Activated naive CD8-positive, alpha-beta T cell treated with anti-CD3 and anti-CD28 coated beads for 36 hours (primary cell): ENCODE data around the gene NTPCR. TPM values are rescaled to one million over a fixed set of nuclear protein-coding genes. Genes with fewer than 3 reads are reported as not detected.
"Not testable (repeated sequence)": the region's sequence is repeated elsewhere in the genome, so short reads cannot be mapped to it uniquely, and the experiment has no call there.

Experiments used
- DNase-seq: peaks from one replicate; pipeline ENCODE4 v3.0.0; 2021
- H3K27ac Mint-ChIP-seq: one replicate; pipeline ENCODE4 v1.8.0; 2022; ENCODE audit warnings: mild to moderate bottlenecking, moderate library complexity, mixed read lengths
- H3K27me3 Mint-ChIP-seq: one replicate; pipeline ENCODE4 v1.8.0; 2022; ENCODE audit warnings: mild to moderate bottlenecking, mixed read lengths
- H3K36me3 Mint-ChIP-seq: one replicate; pipeline ENCODE4 v1.8.0; 2021; ENCODE audit warnings: mild to moderate bottlenecking, mixed read lengths
- H3K4me1 Mint-ChIP-seq: one replicate; pipeline ENCODE4 v1.8.0; 2021; ENCODE audit warnings: mixed read lengths
- H3K4me3 Mint-ChIP-seq: one replicate; pipeline ENCODE4 v1.8.0; 2022; ENCODE audit warnings: mild to moderate bottlenecking, moderate library complexity, mixed read lengths
- H3K9me3 Mint-ChIP-seq: one replicate; pipeline ENCODE4 v1.8.0; 2022; ENCODE audit warnings: mixed read lengths
- total RNA-seq, 2 experiments: library from RNA; stranded (reverse); gene quantifications; one replicate each; pipeline ENCODE4 v1.2.3, GENCODE V29; 2021

The NTPCR gene
- total RNA-seq, 2 experiments from 2014 or later = 32.4 to 32.9 TPM

- Mint-ChIP-seq H3K4me3 (no peak overlapping the region), H3K4me1 (peaks cover 6% of the 10 kb centered on the region), H3K36me3 (peaks cover 66% of the 10 kb centered on the region), H3K9me3 (peaks cover 14% of the 10 kb centered on the region), H3K27me3 (no peaks in the 10 kb centered on the region), H3K27ac (no peak overlapping the region)
- no peak for DNase-seq
Measured at GRCh38 chr1:232995189-232995588, 44.8 kb downstream of the NTPCR start.

- H3K27me3 Mint-ChIP-seq = no peaks in the 10 kb centered on the region
- peaks cover 71% of the 10 kb centered on the region for H3K36me3 Mint-ChIP-seq
- no peak overlapping the region for H3K4me3 Mint-ChIP-seq
- H3K27ac Mint-ChIP-seq = no peak overlapping the region
- peaks cover 3% of the 10 kb centered on the region for H3K4me1 Mint-ChIP-seq
- peaks cover 14% of the 10 kb centered on the region for H3K9me3 Mint-ChIP-seq
- DNase-seq = no peak
Measured at GRCh38 chr1:232996143-232996542, 45.7 kb downstream of the NTPCR start.

GRCh38 chr1:232998138-232998537 is 47.7 kb downstream of the NTPCR start:
- Mint-ChIP-seq H3K4me3 (no peak overlapping the region), H3K27ac (no peak overlapping the region), H3K4me1 (no peaks in the 10 kb centered on the region), H3K27me3 (no peaks in the 10 kb centered on the region), H3K36me3 (peaks cover 65% of the 10 kb centered on the region), H3K9me3 (peaks cover 13% of the 10 kb centered on the region)
- no peak for DNase-seq

GRCh38 chr1:232998646-232999045 is 48.2 kb downstream of the NTPCR start:
- Mint-ChIP-seq H3K27me3 (no peaks in the 10 kb centered on the region), H3K4me3 (no peak overlapping the region), H3K27ac (no peak overlapping the region), H3K36me3 (peaks cover 64% of the 10 kb centered on the region), H3K4me1 (no peaks in the 10 kb centered on the region), H3K9me3 (peaks cover 11% of the 10 kb centered on the region)
- DNase-seq = no peak

- no peak overlapping the region for H3K27ac Mint-ChIP-seq
- no peaks in the 10 kb centered on the region for H3K27me3 Mint-ChIP-seq
- peaks cover 4% of the 10 kb centered on the region for H3K9me3 Mint-ChIP-seq
- no peak overlapping the region for H3K4me3 Mint-ChIP-seq
- no peak for DNase-seq
- peaks cover 60% of the 10 kb centered on the region for H3K36me3 Mint-ChIP-seq
- no peaks in the 10 kb centered on the region for H3K4me1 Mint-ChIP-seq
Measured at GRCh38 chr1:232999956-233000625, 49.7 kb downstream of the NTPCR start.

GRCh38 chr1:233003638-233004037 is 53.2 kb downstream of the NTPCR start:
- H3K4me3 Mint-ChIP-seq, H3K27me3 Mint-ChIP-seq, H3K27ac Mint-ChIP-seq, DNase-seq, H3K4me1 Mint-ChIP-seq, H3K9me3 Mint-ChIP-seq: not testable (repeated sequence)
- peaks cover 38% of the 10 kb centered on the region for H3K36me3 Mint-ChIP-seq

- Mint-ChIP-seq H3K27ac (no peak overlapping the region), H3K9me3 (peaks cover 4% of the 10 kb centered on the region), H3K4me1 (no peaks in the 10 kb centered on the region), H3K4me3 (no peak overlapping the region), H3K27me3 (no peaks in the 10 kb centered on the region), H3K36me3 (peaks cover 35% of the 10 kb centered on the region)
- no peak for DNase-seq
Measured at GRCh38 chr1:233004451-233004850, 54.0 kb downstream of the NTPCR start.

GRCh38 chr1:233005156-233005555 is 54.7 kb downstream of the NTPCR start:
- peaks cover 4% of the 10 kb centered on the region for H3K9me3 Mint-ChIP-seq
- no peak for DNase-seq
- no peaks in the 10 kb centered on the region for H3K27me3 Mint-ChIP-seq
- peaks cover 28% of the 10 kb centered on the region for H3K36me3 Mint-ChIP-seq
- no peaks in the 10 kb centered on the region for H3K4me1 Mint-ChIP-seq
- no peak overlapping the region for H3K27ac Mint-ChIP-seq
- no peak overlapping the region for H3K4me3 Mint-ChIP-seq

GRCh38 chr1:233005703-233006102 is 55.3 kb downstream of the NTPCR start:
- Mint-ChIP-seq H3K9me3 (peaks cover 4% of the 10 kb centered on the region), H3K4me3 (no peak overlapping the region), H3K27ac (no peak overlapping the region), H3K36me3 (peaks cover 24% of the 10 kb centered on the region), H3K4me1 (no peaks in the 10 kb centered on the region), H3K27me3 (no peaks in the 10 kb centered on the region)
- DNase-seq = no peak

- H3K4me1 Mint-ChIP-seq = no peaks in the 10 kb centered on the region
- H3K36me3 Mint-ChIP-seq = peaks cover 22% of the 10 kb centered on the region
- no peaks in the 10 kb centered on the region for H3K27me3 Mint-ChIP-seq
- H3K4me3 Mint-ChIP-seq = no peak overlapping the region
- no peak overlapping the region for H3K27ac Mint-ChIP-seq
- peaks cover 4% of the 10 kb centered on the region for H3K9me3 Mint-ChIP-seq
- no peak for DNase-seq
Measured at GRCh38 chr1:233006108-233006507, 55.7 kb downstream of the NTPCR start.

- H3K27ac Mint-ChIP-seq = no peak overlapping the region
- peaks cover 4% of the 10 kb centered on the region for H3K9me3 Mint-ChIP-seq
- H3K27me3 Mint-ChIP-seq = no peaks in the 10 kb centered on the region
- H3K4me1 Mint-ChIP-seq = no peaks in the 10 kb centered on the region
- H3K36me3 Mint-ChIP-seq = peaks cover 22% of the 10 kb centered on the region
- no peak overlapping the region for H3K4me3 Mint-ChIP-seq
- DNase-seq = no peak
Measured at GRCh38 chr1:233006541-233006973, 56.1 kb downstream of the NTPCR start.

GRCh38 chr1:233010146-233010545 is 59.7 kb downstream of the NTPCR start:
- Mint-ChIP-seq H3K9me3 (no peaks in the 10 kb centered on the region), H3K27me3 (no peaks in the 10 kb centered on the region), H3K27ac (no peak overlapping the region), H3K4me3 (no peak overlapping the region), H3K36me3 (peaks cover 27% of the 10 kb centered on the region), H3K4me1 (no peaks in the 10 kb centered on the region)
- DNase-seq = no peak

- Mint-ChIP-seq H3K9me3 (no peaks in the 10 kb centered on the region), H3K36me3 (peaks cover 20% of the 10 kb centered on the region), H3K27ac (no peak overlapping the region), H3K27me3 (no peaks in the 10 kb centered on the region), H3K4me3 (no peak overlapping the region), H3K4me1 (no peaks in the 10 kb centered on the region)
- DNase-seq = no peak
Measured at GRCh38 chr1:233012021-233012420, 61.6 kb downstream of the NTPCR start.

GRCh38 chr1:233015965-233016364 is 65.6 kb downstream of the NTPCR start:
- H3K4me3 Mint-ChIP-seq = no peak overlapping the region
- H3K27me3 Mint-ChIP-seq = no peaks in the 10 kb centered on the region
- DNase-seq = no peak
- H3K36me3 Mint-ChIP-seq = peaks cover 20% of the 10 kb centered on the region
- no peaks in the 10 kb centered on the region for H3K9me3 Mint-ChIP-seq
- H3K27ac Mint-ChIP-seq = no peak overlapping the region
- H3K4me1 Mint-ChIP-seq = no peaks in the 10 kb centered on the region

GRCh38 chr1:233016798-233017197 is 66.4 kb downstream of the NTPCR start:
- no peak overlapping the region for H3K27ac Mint-ChIP-seq
- peaks cover 20% of the 10 kb centered on the region for H3K36me3 Mint-ChIP-seq
- H3K9me3 Mint-ChIP-seq = no peaks in the 10 kb centered on the region
- no peaks in the 10 kb centered on the region for H3K27me3 Mint-ChIP-seq
- no peaks in the 10 kb centered on the region for H3K4me1 Mint-ChIP-seq
- no peak for DNase-seq
- no peak overlapping the region for H3K4me3 Mint-ChIP-seq

- Mint-ChIP-seq H3K4me3 (no peak overlapping the region), H3K4me1 (no peaks in the 10 kb centered on the region), H3K36me3 (peaks cover 7% of the 10 kb centered on the region), H3K9me3 (no peaks in the 10 kb centered on the region), H3K27ac (no peak overlapping the region), H3K27me3 (no peaks in the 10 kb centered on the region)
- DNase-seq = no peak
Measured at GRCh38 chr1:233019083-233019482, 68.7 kb downstream of the NTPCR start.
